GM21619 (cell line): ENCODE data around the gene TMEM109.
"Not testable (repeated sequence)": the region's sequence is repeated elsewhere in the genome, so short reads cannot be mapped to it uniquely, and the experiment has no call there.

Source experiments
- ATAC-seq: cut with Tn5 transposase; IDR thresholded peaks from one replicate; pipeline ENCODE4 v1.9.1; 2021; ENCODE audit not compliant: unreplicated experiment

TMEM109 gene

GRCh38 chr11:60909680-60910280, 4.2 kb upstream of the TMEM109 start:
- not testable (repeated sequence) for ATAC-seq

DNA sequence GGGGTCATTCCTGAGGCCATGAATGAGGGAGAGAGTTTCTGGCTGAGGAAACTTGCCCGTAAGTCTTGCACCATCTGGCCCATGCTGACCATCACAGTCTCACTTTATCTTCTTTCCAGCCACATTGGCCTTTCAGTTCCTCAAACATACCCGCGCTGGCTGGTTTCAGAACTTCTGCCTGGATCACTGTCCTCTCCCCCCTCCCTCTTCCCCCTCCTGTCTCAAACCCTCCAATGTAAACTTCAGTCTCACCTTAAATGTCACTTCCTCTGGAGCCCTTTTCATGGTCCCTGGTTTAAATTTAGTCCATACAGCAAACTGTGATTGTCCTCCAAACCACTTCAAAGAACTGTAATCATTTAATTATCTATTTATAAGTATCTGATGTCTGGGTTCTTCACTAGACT, 3.7 kb upstream of the TMEM109 start:
- ATAC-seq = peak; percentile 29

DNA sequence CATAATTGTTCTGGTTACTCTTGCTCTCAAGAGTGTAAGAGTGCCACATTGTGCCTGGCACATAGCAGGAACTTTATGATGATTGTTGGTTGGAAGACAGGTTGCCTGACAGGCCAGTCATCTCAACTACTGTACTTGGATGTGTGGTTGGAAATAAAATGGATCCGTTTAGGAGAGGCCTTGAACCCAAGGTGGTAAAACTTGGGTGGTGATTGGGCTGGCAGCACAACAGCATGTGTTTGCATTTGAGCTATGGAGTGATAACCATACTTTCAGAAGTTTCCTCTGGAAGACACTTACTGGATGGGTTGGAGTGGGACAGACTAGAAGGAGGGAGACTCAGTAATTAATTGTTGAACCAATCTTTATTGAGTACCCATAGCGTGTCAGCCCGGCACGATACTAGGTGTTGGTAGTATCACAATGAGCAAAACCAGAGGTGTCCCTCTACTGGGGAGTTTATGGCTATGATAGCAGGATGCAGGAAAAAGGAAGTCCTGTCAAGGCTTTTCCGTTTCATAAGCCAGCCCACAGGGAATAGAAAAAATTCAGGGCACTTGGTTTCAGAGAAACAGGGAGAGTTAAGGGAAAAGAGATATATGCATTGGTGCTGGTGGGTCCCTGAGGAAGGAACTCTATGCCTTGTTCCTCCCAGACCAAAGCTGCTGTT, 3.1 kb upstream of the TMEM109 start:
- ATAC-seq = no peak

- ATAC-seq = no peak
Observed at GRCh38 chr11:60912223-60912850, 1.6 kb upstream of the TMEM109 start.

DNA sequence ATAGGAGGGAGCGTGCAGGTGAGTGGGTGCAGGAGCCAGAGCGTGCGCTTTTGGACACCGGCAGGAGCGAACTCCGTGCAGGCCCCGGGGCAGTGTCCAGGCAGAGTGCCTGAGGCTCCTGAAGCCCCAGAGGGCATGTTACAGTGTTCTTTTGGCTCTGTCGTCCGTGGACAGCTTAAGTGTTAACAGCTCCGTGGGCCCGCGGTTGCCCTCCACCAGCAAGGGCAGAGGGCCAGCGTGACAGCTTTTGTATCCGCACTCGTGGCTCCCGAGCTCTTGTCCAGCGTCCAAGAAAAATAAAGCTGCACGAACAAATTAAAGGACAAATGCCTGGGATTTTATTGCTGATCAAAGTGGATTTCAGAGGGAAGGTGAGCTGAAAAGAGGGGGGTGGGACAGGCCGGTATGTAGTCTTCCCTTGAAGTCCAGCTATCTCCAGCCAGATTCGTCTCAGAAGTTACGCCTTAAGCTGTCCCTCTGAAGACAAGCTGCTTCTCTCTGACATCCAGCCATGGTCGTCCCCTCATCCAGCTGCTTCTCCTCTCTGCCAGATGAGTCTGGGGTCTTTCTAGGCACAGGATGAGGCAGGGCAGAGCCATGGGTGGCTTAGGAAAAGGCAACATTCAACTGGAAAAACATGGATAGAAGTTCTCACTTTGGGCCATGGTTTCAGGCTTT, 968 bp upstream of the TMEM109 start:
- ATAC-seq = no peak

DNA sequence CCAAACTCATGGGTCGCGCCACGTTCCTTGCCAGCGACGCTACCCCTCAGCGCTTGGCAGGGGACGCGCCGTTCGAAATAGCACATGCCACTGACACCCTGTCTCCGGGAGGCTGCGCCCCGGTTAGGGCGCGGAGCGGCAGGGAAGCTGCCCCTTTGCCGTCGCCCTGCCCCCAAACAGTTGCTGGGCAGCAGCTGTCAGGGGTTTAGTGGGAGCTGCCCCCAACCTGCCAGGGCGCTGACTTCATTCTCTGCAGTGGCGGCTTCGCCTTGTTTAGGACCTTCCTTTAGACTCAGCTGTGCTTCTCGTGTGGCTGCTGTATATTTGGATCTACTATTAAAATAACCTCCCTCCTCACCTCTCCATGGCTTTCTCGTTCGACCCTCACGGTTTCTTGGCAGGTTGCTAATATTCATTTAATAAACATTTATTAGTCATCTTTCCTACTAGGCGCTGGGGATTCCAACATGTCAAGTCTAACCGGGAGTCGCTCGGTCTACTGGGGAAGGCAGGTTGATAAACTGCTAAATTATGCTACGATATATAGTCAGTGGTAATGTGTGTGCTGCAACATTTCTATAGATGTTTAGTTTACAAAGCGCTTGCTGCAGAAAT, 782 bp downstream of the TMEM109 start:
- peak; percentile 2 for ATAC-seq

- peak; percentile 51 for ATAC-seq
Observed at GRCh38 chr11:60915248-60915914, 1.4 kb downstream of the TMEM109 start.

DNA sequence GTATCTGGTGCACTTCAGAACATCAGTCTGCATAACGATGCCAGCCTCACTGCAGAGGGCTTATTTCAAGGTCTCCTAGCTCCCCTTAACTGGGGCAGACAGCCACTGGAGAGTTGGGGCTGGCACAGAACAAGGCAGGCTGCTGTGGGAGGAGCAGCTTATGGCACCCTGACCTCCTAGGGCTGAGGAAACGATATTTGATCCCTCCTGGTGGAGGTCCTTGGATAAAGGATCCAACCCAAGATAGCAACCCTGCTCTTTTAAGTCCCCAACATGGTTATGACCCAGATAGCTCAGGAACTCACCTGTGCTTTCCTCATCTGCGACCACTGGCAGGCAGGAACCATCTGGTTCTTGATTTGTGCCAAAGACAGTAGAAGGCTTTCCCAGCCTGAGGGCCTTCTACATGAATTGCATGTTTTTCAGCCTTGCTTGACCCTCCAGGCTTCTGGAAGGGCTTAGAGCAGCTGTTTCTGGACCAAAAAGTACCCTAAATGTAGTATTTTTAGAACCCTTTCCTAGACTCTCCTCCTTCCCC, 2.8 kb downstream of the TMEM109 start:
- no peak for ATAC-seq

- no peak for ATAC-seq
Observed at GRCh38 chr11:60917267-60917666, 3.3 kb downstream of the TMEM109 start.

- no peak for ATAC-seq
Observed at GRCh38 chr11:60918251-60918938, 4.4 kb downstream of the TMEM109 start.

GRCh38 chr11:60918939-60919265, 4.9 kb downstream of the TMEM109 start:
- no peak for ATAC-seq

DNA sequence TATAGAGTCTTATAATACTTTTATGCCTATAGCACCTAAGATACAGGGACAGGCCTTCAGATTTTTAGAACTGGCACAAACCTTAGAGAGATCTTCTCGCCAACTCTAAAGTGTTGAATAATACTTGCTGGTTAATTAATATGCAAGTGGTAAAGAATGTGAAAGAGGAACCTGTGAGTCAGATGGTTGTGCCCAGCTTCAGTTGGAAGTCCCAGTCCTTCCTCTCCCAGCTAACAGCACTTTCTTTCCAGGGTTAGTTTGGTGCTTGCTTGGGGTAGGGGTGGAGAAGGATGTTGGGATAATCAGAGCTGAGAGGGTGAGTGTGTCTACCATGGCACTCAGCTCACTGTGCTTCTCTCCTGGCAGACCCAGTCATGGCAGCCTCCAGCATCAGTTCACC, 5.4 kb downstream of the TMEM109 start:
- no peak for ATAC-seq

- ATAC-seq = no peak
Observed at GRCh38 chr11:60919956-60920355, 6.0 kb downstream of the TMEM109 start.

DNA sequence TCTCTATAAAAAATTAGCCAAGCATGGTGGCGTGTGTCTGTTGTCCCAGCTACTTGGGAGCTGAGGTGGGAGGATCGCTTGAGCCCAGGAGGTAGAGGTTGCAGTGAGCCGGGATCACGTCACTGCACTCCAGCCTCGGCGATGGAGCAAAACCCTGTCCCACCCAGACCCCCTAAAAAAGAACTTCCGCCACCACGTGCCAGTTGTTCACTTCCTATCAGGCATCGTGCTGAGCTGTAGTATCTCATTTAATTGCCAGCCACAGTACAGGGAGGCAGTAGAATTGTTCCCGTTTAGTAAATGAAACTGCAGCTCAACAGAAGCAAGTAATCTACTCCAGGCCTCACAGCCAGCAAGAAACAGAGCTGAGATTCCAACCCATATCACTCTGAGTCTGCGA, 7.3 kb downstream of the TMEM109 start:
- ATAC-seq = no peak

- no peak for ATAC-seq
Observed at GRCh38 chr11:60921777-60922335, 7.9 kb downstream of the TMEM109 start.

- no peak for ATAC-seq
Observed at GRCh38 chr11:60922906-60923305, 8.9 kb downstream of the TMEM109 start.

DNA sequence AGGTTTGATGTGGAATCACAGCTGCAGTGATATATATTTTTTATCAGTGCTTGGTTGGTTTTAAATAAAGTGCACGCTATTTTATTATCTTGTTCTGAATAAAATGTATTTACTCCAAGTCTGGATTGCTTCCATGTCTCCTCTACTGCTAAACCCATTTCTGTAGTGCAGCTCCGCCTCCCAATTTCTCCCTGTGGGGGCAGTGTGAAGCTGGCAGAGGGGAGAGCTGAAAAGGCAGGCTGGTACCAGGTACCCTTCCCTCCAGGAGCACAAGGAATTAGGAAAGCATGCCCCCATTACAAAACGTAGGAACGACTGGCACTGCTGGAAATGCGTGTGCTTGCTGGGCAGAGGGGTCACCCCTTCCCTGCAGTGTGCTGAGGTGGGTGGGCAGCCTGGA, 9.4 kb downstream of the TMEM109 start:
- ATAC-seq = no peak

DNA sequence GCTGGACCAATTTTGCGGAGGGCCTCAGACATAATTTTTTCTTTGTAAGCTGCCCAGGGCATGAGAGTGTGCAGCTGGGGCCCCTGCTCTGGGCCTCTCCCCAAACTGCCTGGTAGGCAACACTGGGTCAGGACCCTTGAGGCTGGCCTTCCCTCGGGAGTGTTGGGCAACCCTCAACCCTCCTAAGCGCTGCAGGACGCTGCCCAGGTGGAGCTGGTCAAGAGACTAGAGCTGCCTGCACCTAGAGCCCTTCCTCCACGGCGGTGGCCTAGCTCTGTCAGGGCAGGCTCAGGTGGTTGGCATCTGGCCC, 9.8 kb downstream of the TMEM109 start:
- no peak for ATAC-seq

DNA sequence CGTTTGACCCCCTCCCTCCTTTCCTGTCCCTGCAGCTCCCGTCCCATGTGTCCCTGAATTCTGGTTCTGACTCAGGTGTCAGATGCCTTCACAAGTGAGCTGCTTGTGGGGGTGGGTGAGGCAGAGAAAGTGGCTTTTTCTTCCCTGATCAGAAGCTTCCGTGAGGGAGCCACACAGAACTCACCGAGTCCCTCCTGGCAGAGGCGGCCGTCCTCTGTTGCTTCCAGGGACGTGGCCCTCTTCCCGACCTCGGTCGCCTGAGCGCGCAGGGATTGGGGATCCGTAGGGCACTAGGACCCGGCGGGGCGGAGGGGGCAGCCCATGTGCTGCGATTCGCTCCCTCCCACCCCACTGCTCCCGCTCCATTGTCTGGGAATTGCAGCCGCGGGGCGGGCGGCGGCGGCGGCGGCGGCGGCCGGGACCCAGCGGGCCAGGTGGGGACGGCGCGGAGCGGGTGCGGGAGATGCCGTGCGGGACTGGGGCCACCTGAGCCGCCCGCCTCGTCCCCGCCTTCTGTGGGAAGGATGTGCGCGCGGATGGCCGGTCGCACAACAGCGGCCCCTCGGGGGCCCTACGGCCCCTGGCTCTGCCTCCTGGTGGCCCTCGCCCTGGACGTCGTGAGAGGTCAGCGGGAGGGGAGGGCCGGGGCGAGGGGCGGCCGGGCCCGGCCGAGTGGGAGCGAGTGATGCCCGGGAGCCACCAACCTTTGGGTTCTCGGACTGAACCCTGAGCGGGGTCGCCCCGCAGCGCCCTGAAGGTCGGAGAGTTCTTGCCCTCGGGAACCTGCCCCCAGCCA, 10.3 kb downstream of the TMEM109 start, which contains the start of gene TMEM132A:
TSS of gene TMEM132A (plus strand) at position 351 of the 796 bp plus-strand sequence. CDS start at position 525, 174 bp downstream.
- ATAC-seq = no peak
